A673 (cell line): ENCODE measurements around the gene ZFTA. TPM values are rescaled to one million over a fixed set of nuclear protein-coding genes. Genes with fewer than 3 reads are reported as not detected.

ENCODE experiments used
- BruUV-seq: library from RNA; stranded (reverse); fragments of 400-500 nt; replicated peaks from 2 replicates; lab custom pipeline; 2021; lab: Mats Ljungman, UMichigan
- CTCF ChIA-PET: fragments of 300-600 bp; sonication (Branson Sonifier 250); formaldehyde crosslinking; loops from one replicate; lab custom pipeline; 2022; ENCODE audit warnings: antibody characterized with exemption; lab: Charles Lee
- POLR2A ChIA-PET: fragments of 300-600 bp; sonication (Branson Sonifier 250); formaldehyde crosslinking; loops from one replicate; lab custom pipeline; 2022; ENCODE audit warnings: antibody characterized with exemption; ENCODE audit not compliant: low non-redundant PET; lab: Charles Lee
- DNase-seq: peaks from one replicate; pipeline ENCODE4 v3.0.0-alpha.2; 2015; ENCODE audit warnings: low spot score
- H3K27ac ChIP-seq: fragments of 200-600 bp; sonication (generic); 2 replicates; pipeline ENCODE4 v1.5.1; 2016; ENCODE audit warnings: mixed run types, low read depth, mild to moderate bottlenecking, mixed read lengths, antibody characterized with exemption, low read length; ENCODE audit not compliant: poor library complexity, severe bottlenecking
- H3K27me3 ChIP-seq: fragments of 200-600 bp; sonication (generic); replicated peaks from 2 replicates; pipeline ENCODE4 v1.6.1; 2017; ENCODE audit warnings: mixed run types, low read depth, mild to moderate bottlenecking, mixed read lengths, antibody characterized with exemption, low read length; ENCODE audit not compliant: insufficient read depth, poor library complexity
- H3K36me3 ChIP-seq: fragments of 200-600 bp; sonication (generic); 2 replicates; pipeline ENCODE4 v1.6.1; 2016; ENCODE audit warnings: mixed run types, mild to moderate bottlenecking, mixed read lengths, antibody characterized with exemption, low read length; ENCODE audit not compliant: insufficient read depth, poor library complexity, severe bottlenecking
- H3K4me1 ChIP-seq: fragments of 200-600 bp; sonication (generic); 2 replicates; pipeline ENCODE4 v1.6.1; 2017; ENCODE audit warnings: mixed run types, mild to moderate bottlenecking, mixed read lengths, antibody characterized with exemption, low read length; ENCODE audit not compliant: insufficient read depth, poor library complexity, severe bottlenecking
- H3K4me3 ChIP-seq: fragments of 200-600 bp; sonication (generic); 2 replicates; pipeline ENCODE4 v1.5.1; 2016; ENCODE audit warnings: low read depth, mixed run types, mild to moderate bottlenecking, mixed read lengths, low read length; ENCODE audit not compliant: poor library complexity, severe bottlenecking
- H3K9me3 ChIP-seq: fragments of 200-600 bp; sonication (generic); 2 replicates; pipeline ENCODE4 v1.6.1; 2016; ENCODE audit warnings: mixed run types, low read depth, mild to moderate bottlenecking, mixed read lengths, antibody characterized with exemption, low read length; ENCODE audit not compliant: poor library complexity, severe bottlenecking
- EZH2 ChIP-seq: fragments of 200-600 bp; sonication (generic); IDR thresholded peaks from 2 replicates; pipeline ENCODE4 v1.6.1; 2017; ENCODE audit warnings: borderline replicate concordance, low read depth, mild to moderate bottlenecking, mixed read lengths, antibody characterized with exemption, low read length; ENCODE audit not compliant: poor library complexity, severe bottlenecking
- intact Hi-C: fragments of 100-400 bp; cut with micrococcal nuclease; formaldehyde crosslinking; loops from one replicate; pipeline ENCODE4 v1.10.0; 2022; ENCODE audit not compliant: unreplicated experiment
- total RNA-seq: library from RNA; stranded (reverse); gene quantifications from 2 replicates; pipeline ENCODE4 v1.2.3, GENCODE V29; 2021
- TF ChIP-seq, protein P1 (sequence below): fragments of 300-800, 200-600 bp; sonication (generic); conservative IDR thresholded peaks from 2 replicates; pipeline ENCODE4 v1.5.1; 2017; ENCODE audit warnings: low read depth, mild to moderate bottlenecking, antibody characterized with exemption, low read length, moderate library complexity, mixed read lengths

ZFTA gene
- total RNA-seq, 1 experiment from 2014 or later, result 36.1 TPM

- no peaks in the 10 kb centered on the region for H3K27me3 ChIP-seq
- H3K27ac ChIP-seq, result peak overlapping the region; percentile 2
- H3K4me1 ChIP-seq, result peaks cover 54% of the 10 kb centered on the region
- TF ChIP-seq, protein P1, sequence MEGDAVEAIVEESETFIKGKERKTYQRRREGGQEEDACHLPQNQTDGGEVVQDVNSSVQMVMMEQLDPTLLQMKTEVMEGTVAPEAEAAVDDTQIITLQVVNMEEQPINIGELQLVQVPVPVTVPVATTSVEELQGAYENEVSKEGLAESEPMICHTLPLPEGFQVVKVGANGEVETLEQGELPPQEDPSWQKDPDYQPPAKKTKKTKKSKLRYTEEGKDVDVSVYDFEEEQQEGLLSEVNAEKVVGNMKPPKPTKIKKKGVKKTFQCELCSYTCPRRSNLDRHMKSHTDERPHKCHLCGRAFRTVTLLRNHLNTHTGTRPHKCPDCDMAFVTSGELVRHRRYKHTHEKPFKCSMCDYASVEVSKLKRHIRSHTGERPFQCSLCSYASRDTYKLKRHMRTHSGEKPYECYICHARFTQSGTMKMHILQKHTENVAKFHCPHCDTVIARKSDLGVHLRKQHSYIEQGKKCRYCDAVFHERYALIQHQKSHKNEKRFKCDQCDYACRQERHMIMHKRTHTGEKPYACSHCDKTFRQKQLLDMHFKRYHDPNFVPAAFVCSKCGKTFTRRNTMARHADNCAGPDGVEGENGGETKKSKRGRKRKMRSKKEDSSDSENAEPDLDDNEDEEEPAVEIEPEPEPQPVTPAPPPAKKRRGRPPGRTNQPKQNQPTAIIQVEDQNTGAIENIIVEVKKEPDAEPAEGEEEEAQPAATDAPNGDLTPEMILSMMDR, result no peak
- TF ChIP-seq EZH2, result no peak
- no peak for DNase-seq
- ChIA-PET POLR2A (interaction anchor here (1.0 kb wide), 1 partner anchor 78 kb away, joined by 3 read pairs; no protein-coding TSS in a partner anchor), CTCF (no interaction called here)
- H3K9me3 ChIP-seq, result no peaks in the 10 kb centered on the region
- H3K36me3 ChIP-seq, result peaks cover 53% of the 10 kb centered on the region
- H3K4me3 ChIP-seq, result no peak overlapping the region
- intact Hi-C loops, result loop anchor here (10.0 kb wide), 1 partner anchor 224 kb away; the partner anchor contains the start of gene OTUB1
- BruUV-seq, result no TSS peak
Observed at GRCh38 chr11:63760487-63761079, 8.0 kb downstream of the ZFTA start.

- H3K27ac ChIP-seq, result no peak overlapping the region
- no peak overlapping the region for H3K4me3 ChIP-seq
- H3K4me1 ChIP-seq, result peaks cover 20% of the 10 kb centered on the region
- no TSS peak for BruUV-seq
- ChIA-PET POLR2A (no interaction called here), CTCF (no interaction called here)
- H3K27me3 ChIP-seq, result no peaks in the 10 kb centered on the region
- intact Hi-C loops, result no loop called here
- peaks cover 74% of the 10 kb centered on the region for H3K36me3 ChIP-seq
- TF ChIP-seq, protein P1, result no peak
- no peak for TF ChIP-seq EZH2
- H3K9me3 ChIP-seq, result no peaks in the 10 kb centered on the region
- DNase-seq, result no peak
Observed at GRCh38 chr11:63756919-63757761, 11.4 kb downstream of the ZFTA start.

DNA sequence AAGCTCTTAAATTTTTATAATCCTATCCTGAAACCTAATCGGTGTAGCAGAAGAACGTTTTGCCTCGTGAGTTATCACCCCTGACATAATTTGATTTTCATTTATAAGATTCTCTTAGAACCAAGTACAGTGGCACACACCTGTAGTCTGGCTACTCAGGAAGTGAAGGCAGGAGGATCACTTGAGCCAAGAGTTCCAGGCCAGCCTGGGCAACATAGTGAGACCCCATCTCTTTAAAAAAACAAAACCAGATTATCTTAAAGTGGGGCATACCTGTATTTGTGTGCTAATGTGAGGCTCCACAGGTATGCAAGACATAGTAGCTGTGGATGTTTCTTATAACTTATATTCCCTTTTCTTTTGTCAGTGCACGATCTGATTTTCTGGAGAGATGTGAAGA is 19.0 kb downstream of the ZFTA start:
- TF ChIP-seq, protein P1, result no peak
- no peak for TF ChIP-seq EZH2
- DNase-seq, result no peak
- intact Hi-C loops, result no loop called here
- Histone ChIP-seq H3K27me3 (no peaks in the 10 kb centered on the region), H3K9me3 (no peaks in the 10 kb centered on the region), H3K36me3 (peaks cover 51% of the 10 kb centered on the region), H3K4me1 (no peaks in the 10 kb centered on the region), H3K27ac (no peak overlapping the region), H3K4me3 (no peak overlapping the region)
- ChIA-PET CTCF (no interaction called here), POLR2A (no interaction called here)
- no TSS peak for BruUV-seq
